HG03064 (cell line): ENCODE measurements around the gene MARCHF3.
"Not testable (repeated sequence)": the region's sequence is repeated elsewhere in the genome, so short reads cannot be mapped to it uniquely, and the experiment has no call there.

Experiments
- ATAC-seq: cut with Tn5 transposase; IDR thresholded peaks from one replicate; pipeline ENCODE4 v1.9.1; 2021; ENCODE audit warnings: low read depth; ENCODE audit not compliant: unreplicated experiment

Gene MARCHF3

GRCh38 chr5:127030259-127031146, at the start of gene MARCHF3:
TSS of gene MARCHF3 (minus strand) at chr5:127030558. CDS start at chr5:126918171, 112,387 bp downstream.
- ATAC-seq = peak; percentile 93

- ATAC-seq = no peak
These were observed 49.7 kb upstream of the MARCHF3 start for GRCh38 chr5:127079994-127080491.

- no peak for ATAC-seq
These were observed 47.0 kb upstream of the MARCHF3 start for GRCh38 chr5:127077366-127077765.

GRCh38 chr5:127076315-127077129, 46.2 kb upstream of the MARCHF3 start:
- ATAC-seq = no peak

- ATAC-seq = no peak
These were observed 44.1 kb upstream of the MARCHF3 start for GRCh38 chr5:127074466-127074865.

- ATAC-seq = peak; percentile 98
These were observed 42.8 kb upstream of the MARCHF3 start, which contains the start of gene C5orf63 for GRCh38 chr5:127072861-127073846. TSS of gene C5orf63 (minus strand) at chr5:127073502. CDS start at chr5:127058995, 14,507 bp downstream.

- no peak for ATAC-seq
These were observed 39.9 kb upstream of the MARCHF3 start for GRCh38 chr5:127070243-127070642.

- no peak for ATAC-seq
These were observed 38.3 kb upstream of the MARCHF3 start for GRCh38 chr5:127068493-127069214.

- ATAC-seq = no peak
These were observed 36.4 kb upstream of the MARCHF3 start for GRCh38 chr5:127066721-127067120.

- no peak for ATAC-seq
These were observed 34.0 kb upstream of the MARCHF3 start for GRCh38 chr5:127064253-127064840.

GRCh38 chr5:127063257-127063913, 33.0 kb upstream of the MARCHF3 start:
- ATAC-seq = no peak

- no peak for ATAC-seq
These were observed 31.6 kb upstream of the MARCHF3 start for GRCh38 chr5:127061956-127062355.

- ATAC-seq = no peak
These were observed 31.2 kb upstream of the MARCHF3 start for GRCh38 chr5:127061537-127061936.

GRCh38 chr5:127060470-127060985, 30.2 kb upstream of the MARCHF3 start:
- no peak for ATAC-seq

- no peak for ATAC-seq
These were observed 26.5 kb upstream of the MARCHF3 start for GRCh38 chr5:127056896-127057295.

- ATAC-seq = no peak
These were observed 25.7 kb upstream of the MARCHF3 start for GRCh38 chr5:127055880-127056653.

- not testable (repeated sequence) for ATAC-seq
These were observed 23.2 kb upstream of the MARCHF3 start for GRCh38 chr5:127053551-127053950.
